ENCODE measurements around the gene EXOSC5.
"Not testable (repeated sequence)": the region's sequence is repeated elsewhere in the genome, so short reads cannot be mapped to it uniquely, and the experiment has no call there.

Gene EXOSC5

DNA sequence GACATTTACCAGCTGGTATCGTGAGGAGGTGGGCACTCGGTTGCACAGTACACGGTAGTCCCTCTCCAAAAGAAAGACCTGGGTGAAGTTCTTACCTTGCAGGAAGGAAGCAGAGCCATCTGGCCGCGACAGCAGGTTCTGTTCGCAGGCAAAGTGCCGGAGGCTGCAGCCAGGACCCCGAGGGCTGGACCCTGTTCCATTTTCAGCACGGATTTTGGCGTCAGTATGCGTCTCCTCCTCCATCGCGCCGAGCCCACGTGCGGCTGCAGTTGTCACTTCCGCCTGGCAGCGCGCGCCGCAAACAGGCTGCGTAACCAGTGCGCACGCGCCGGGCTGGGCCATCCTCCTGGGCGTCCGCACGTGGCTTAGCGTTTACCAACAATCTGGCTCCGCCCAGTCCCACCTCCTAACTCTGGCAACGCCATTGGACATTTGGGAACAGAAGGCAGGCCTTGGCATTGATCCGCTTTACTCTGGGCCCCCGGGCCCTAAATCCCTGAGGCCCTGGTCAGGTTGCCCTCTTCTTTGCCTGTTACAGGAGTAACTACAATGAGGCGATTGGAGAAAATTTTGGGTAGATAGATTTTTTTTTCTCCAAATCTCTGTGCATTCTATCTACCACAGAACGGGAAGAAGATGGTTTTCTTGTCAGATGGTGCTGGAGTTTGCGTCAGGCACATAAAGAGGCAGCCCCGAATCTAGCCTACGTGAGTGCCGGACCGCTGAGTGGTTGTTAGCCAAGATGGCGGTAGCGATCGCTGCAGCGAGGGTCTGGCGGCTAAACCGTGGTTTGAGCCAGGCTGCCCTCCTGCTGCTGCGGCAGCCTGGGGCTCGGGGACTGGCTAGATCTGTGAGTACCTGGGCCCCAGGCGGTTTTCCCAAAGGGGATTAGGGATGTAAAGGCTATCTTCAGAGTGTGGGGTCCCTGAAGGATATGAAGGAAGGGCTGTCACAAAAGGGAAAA lies at the start of gene EXOSC5, which contains the start of gene BCKDHA:
Gene EXOSC5, minus strand, starts transcription at position 274 of the 964 bp plus-strand sequence. Its CDS starts 31 bp downstream, at position 243.
Gene BCKDHA, plus strand, starts transcription at position 733 of the 964 bp plus-strand sequence. Its CDS starts 10 bp downstream, at position 743.
- DNase-seq: peak; percentile 99

DNA sequence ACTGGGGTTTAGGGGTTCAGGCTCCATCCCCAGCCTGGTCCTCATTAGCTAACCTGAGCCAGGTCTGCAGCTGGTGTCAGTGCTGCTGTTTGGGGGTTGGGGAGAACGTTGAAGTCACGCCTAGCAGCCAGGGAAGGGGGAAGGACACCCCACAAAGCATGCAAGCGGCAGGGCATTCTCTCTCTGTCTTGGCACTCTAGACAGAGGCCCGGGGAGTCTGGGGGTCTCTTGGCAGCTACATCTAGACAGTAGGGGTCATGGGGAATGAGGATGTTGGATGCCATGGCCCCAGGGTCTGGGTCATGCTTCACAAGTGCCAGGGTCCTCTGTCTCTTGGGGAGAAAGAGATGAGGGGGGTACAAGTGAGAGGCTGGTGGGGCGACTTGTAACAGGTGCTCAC lies 48.4 kb upstream of the EXOSC5 start:
- no peak for DNase-seq

DNA sequence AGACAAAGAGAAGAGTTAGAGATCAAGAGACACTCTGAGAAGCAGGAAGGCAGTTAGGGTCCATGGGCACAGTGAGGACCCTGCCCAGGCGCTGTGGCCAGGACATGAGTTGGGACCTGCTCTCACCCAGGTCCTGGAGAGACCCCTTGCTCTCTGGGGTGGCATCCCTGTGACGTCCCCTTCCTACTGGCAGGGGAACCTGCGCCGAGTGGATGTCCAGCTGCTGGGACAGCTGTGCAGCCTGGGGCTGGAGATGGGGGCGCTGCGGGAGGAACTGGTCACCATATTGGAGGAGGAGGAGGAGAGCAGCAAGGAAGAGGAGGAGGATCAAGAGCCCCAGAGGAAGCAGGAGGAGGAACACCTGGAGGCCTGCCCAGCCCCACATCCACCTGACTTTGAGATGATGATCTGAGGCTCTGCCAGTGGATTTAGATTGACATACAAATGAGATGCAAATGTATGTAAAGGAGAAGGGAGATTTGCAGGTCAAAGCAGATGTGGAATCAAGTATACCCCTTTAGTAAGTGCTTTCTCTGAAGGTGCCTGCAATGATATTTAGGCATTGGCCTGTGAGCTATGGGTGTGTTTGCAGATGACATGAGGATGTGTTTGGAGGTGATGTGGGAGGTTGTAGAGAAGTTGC lies 46.8 kb upstream of the EXOSC5 start:
- no peak for DNase-seq

DNA sequence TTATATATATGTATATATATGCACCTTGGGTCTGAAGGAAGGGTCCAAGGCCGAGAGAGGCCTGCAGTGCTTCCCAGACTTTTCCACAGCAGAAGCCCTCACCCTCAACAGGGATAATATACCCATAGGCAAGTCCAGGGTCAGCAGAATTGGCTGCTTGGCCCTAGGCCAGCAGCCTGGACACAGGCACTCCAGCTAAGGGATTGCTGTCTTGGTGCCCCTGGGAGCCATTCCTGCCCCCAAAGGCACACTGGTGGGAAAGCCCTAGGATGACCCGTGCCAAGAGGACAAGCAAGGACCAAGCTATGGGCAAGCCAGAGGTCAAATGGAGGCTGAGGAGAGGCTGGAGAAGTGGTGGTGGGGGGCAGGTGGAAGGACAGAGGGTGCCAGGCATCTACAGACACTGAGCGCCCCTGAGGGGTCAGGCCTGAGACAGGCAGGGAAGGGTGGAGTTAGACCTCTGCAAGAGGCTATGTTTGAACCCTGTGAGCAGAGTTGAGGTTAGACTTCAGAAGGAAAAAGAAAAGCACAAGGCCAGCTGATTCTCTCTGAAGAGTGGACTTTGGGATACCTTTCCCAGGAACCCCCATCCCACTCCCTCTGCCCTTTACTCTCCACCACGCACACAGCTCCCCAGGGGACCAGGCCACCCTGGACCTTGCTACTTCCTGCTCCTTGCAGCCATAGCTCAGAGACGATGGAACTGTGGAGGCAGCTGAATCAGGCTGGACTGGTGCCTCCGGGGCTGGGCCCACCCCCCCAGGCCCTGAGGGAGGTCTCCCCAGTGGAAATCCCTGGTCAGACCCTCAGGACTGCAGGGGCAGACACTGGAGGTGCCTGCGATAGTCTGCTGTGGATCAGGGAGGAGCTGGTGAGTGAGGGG lies 45.6 kb upstream of the EXOSC5 start, which contains the start of gene ERICH4:
Gene ERICH4, plus strand, starts transcription at position 684 of the 883 bp plus-strand sequence. Its CDS starts 14 bp downstream, at position 698.
- no peak for DNase-seq

DNA sequence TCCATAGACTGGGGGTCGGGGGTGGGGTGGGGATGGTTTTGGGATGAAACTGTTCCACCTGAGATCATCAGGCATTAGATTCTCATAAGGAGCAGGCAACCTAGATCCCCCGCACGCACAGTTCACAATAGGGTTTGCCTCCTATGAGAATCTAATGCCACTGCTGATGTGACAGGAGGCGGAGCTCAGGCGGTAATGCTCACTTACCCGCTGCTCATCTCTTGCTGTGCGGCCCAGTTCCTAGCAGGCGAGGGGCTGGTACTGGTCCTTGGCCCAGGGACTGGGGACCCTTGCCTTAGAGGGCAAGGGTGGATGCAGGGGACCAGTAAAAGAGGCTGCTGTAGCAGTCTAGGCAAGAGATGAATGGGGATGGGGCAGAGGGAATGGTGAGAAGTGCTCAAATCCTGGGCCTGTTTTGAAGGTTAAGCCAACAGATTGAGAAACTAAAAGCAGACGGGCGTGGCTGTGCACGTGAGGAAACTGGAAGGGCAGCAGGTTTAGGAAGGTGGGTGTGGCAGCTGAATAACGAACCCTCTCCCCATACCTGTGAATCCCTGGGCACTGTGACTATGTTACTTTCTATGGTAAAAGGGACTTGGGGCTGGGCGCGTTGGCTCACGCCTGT lies 44.3 kb upstream of the EXOSC5 start:
- no peak for DNase-seq

DNA sequence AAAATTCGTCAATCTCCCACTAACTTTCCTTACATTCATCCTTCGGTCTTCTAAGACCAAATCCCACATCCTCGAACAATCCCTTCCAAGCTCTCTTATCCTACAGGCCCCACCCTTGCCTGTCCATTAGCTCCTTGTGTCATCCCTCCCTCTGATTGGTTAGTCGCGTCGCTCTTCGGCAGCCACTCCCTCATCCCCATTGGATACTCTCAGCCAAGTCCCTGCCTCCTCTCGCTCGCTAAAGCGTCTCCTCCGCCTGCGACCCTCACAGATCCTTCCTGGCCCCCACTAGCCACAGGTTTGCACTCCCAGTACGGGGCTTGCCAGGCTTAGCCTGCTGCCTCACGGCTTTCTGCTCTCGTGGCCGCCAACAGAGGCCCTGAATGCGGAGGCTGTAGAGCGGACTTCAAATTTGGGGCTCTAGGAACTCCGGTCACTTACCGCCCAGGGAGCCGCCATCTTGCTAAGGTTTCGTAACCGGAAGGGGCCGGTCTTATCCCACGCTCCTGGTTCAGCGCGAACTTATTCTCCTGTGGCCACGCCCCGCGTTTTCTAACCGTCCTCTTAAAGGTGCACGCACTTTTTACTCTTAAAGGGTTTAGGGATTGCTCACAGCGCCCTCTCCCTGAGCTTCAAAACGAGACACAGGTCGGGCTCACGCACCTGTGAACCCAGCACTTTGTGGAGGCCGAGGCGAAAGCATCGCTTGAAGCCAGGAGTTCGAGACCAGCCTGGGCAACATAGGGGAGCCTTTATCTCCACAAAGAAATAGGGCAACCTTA lies 42.5 kb upstream of the EXOSC5 start, which contains the start of gene DMAC2:
Gene DMAC2, minus strand, starts transcription at position 472 of the 782 bp plus-strand sequence. Its CDS starts 13 bp downstream, at position 459.
- DNase-seq: peak; percentile 98

DNA sequence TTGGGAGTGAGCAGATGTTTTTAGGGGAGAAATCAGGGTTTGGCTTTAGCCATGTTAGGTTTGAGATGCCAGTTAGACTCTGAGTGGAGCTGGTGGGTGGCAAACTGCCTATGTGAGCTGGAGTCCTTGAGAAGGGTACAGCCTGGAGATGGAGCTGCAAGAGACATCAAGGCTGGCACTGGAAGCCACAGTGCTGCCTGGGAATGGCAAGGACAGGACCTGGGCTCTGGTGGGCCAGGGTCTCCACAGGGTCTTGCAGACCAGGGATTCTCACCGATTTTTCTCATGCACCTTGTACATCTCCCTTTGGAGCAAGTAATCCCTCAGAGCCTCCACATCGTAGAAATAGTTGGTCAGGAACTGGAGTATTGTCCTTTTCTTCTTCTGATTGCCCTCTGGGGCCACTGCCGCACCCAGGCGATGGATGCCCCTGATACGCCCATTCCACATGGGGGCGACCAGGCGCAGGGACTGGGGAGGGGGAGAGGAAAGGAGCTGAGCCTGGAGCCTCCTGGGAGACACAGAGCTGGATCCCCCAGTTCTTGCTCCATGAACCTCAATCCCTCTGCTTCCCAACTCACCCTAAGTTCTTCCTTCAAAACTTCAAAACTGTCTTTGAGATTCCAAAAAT lies 40.9 kb upstream of the EXOSC5 start:
- DNase-seq: no peak

DNA sequence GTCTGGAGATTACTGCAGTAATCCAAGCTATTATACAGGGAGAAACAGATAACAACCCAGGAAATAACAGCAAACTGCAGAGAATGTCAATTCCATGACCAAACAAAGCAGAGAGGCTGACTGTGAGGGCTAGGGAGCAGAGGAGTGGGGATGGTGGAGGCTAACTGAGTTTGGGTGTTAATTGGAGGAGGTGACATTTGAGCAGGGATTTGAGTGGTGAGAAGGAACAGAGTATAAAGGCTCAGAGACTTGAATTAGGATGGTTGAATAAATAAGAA lies 39.5 kb upstream of the EXOSC5 start:
- no peak for DNase-seq

DNA sequence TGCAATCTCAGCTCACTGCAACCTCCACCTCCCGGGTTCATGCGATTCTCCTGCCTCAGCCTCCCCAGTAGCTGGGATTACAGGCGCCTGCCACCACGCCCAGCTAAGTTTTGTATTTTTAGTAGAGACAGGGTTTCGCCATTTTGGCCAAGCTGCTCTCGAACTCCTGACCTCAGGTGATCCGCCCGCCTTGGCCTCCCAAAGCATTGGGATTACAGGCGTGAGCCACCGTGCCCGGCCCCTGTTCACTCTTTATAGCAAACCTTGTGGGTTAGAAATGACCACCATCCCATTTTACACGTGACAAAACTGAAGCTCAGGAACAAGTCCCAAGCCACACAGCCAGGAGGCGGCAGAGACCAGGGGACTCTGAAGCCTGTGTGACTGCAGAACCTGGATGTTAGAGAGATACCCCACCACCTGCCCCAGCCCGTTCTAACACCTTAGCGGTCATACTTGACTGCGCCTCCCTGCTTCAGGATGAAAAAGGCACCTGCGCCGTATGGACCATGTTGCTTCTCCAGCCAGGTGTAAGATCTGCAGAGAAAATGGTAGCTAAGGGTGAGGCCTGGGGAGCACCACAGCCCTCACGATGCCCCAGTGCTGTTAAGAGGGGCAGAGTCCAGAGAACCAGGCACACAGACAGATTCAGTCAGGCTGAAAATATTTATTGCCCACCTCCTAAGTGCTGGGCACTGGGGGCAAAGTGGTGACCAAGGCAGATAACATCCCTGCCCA lies 38.9 kb upstream of the EXOSC5 start:
- no peak for DNase-seq

DNA sequence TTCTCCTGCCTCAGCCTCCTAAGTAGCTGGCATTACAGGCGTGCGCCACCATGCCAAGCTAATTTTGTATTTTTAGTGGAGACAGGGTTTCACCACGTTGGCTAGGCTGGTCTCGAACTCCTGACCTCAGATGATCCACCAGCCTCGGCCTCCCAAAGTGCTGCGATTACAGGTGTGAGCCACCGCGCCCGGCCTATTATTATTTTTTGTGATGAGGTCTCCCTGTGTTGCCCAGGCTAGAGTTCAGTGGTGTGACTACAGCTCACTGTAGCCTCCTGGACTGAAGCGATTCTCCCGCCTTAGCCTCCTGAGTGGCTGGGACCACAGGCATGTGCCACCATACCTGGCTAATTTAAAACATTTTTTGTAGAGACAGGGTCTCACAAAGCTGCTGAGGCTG lies 38.2 kb upstream of the EXOSC5 start:
- not testable (repeated sequence) for DNase-seq

DNA sequence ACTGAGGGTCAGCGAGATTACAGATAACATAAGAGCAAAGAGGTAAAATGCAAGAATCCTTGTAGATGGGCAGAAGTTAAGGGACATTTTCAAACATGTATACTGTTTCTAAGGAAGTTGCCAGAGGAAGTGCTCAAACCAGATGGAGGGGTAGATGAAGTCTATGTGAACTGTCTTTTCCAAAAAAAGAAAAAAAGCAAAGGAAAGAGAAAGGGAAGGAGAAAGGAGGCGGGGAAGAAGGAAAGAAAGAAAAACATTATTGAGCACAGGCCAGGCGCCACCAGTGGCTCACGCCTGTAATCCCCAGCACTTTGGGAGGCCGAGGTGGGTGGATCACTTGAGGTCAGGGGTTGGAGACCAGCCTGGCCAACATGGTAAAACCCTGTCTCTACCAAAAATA lies 37.3 kb upstream of the EXOSC5 start:
- no peak for DNase-seq

DNA sequence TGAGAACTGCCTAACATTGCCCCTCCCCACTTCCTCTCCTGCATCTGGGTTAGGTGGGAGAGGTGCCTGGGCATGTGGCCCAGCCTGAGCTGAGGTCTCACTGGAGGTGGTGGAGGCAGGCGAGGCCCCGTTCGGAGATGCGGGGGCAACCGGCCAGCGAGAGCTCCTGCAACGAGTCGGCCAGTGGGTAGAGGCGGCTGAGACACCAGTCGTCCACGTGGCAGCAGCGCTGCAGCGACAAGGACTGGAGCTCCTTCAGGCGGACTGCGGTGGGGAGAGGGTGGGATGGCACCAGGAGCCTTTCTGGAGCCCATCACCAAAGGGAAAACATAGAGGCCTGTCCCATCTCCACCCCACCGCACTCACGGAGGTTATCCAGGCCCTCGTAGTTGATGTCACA lies 36.0 kb upstream of the EXOSC5 start:
- DNase-seq: no peak

DNA sequence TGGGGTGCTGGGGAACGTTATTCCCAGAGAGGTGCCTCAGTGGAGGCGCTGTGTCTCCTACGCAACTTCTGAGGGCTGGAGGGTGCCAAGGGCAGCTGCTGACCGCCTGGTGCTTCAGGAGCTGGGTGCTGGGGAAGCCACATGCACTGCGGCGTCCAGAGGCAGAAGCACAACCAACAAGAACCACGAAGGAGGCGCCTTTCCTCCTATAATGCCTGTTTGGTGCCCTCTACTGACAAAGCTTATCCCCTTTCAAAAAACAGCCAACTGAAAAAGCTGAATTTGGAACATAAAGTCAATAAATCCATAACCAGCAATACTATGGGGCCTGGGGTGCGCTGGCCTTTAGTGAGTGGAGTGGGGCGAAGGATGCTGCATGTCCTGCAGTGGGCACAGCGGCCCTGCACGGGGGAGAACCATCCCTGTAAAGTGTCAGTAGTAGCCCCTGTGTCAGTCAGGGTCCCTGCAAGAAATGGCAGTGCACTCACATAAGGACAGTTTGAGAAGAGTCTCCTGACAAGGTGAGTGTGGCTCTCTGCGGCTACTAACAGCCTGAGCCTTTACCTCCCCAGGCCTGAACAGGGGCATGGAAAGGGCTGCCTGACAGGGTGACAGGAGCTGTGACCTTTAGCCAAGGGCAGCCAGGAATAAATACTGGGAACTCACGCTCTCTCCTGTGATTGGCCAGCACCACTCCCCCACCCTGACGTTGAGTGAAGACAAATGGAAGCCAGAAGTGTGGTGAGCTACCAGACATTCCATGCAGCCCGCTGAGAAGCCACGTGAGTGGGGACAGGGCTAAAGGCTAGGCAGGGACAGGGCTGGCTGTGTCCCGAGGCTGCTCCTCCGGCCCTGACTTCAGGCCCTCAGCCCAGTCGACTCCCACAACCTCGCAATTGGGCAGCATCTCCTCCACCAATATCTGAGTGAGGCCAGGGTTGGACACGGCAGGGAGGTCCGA lies 34.5 kb upstream of the EXOSC5 start:
- no peak for DNase-seq

DNA sequence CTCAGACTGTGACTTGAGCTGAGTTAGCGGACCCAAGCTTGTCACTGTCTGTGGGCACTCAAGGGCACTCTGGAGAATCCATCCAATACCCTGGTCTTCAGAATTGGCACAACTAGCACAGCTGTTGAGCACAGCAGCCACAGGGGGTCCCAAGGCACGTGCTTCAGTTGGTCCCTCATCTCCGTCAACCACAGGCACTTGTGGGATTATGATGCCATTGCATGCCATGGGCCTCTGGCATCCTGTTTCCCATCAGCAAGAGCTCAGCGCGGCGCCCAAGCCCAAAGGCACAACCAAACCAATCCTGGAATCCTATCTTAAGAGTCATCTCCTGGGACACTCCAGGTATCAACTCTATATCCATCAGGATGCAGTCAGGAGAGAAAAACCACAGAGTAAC lies 33.8 kb upstream of the EXOSC5 start:
- DNase-seq: no peak

DNA sequence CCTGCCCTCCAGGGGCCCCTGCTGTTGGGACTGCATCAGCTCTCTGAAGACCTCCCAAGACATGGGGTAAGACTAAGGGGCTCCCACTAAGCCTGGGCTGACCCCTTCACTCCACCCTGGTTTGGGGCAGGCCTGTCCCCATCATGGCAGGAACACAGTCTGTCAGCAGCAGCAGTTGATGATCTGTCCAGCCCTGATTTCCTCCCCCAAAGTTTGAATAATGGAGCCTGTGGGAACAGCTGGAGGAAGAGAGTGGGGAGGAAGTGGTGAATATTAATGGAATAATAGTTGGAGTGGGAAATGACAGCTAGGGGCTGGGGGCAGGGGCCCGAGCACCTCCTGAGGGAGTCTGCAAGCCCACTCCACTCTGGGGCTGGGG lies 31.3 kb upstream of the EXOSC5 start:
- DNase-seq: no peak

DNA sequence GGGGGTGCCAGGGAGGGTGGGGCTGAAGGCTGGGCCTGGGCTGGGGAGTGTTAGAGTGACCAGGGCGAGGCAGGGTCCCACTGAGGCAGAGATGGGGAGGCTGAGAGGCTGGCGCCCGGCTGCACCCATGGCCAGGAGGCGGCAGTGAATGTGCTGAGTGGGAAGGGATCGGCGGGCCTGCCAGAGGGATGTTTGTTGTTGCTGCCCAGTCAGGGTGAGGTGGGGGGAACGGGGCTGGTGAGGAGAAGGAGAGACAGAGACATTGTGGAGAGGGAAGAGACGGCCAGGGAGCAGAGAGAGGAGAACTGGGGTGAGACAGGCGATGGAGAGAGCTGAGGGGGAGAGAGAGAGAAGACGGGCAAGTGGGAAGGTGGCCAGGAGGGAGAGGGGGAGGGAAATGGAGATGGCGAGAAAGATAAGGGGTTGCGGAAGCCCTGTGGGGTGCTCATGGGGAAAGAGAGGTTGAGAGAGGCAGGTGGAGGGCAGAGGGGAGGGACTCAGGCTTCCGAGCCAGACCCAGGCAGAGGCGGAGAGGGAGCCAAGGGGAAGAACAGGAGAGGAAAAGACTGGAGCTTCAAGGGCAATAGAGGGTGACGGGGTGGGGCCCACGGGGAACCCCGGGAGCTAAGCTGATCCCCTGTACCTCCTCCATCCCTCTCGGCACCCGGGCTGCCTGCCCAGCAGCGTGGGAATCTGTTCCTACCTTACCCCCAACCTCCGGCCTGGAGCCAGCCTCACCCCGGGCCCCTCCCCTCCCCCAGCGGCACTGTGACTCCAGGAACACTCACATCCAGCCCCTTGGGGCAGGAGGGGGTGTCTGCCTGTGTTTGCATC lies 30.7 kb upstream of the EXOSC5 start:
- DNase-seq: no peak

DNA sequence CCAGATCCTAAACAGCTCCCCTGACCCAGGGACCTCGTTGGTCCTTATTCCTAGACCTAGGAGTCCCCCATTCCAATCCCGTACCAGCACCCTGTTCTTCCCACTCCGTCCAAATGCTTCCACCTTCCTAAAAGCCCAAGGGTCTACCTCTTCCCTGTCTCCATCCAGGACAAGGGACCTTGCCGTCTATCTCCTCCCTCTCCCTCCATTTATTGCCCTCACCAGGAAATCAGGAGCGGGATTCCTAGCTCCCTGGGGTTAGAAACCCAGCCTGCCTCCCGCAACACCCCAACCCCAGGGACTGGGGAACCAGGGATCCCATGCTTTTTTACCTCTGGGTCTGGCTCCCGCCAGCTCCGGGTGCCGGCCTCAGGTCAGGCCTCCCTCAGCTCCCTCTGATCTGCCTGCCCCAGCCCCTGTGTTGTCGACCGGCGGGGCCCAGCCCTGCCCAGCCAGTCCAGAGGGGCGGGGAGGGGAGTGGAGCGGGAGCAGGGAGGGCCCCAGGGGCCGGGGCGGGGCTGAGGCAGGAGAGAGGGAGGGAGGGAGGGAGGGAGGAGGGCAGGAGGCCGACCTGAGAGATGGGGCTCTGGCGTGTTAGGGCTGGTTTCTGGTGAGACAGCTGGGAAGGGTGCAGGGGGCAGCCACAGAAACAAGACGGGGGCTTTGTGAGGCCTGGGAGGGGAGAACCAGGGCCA lies 29.9 kb upstream of the EXOSC5 start, which contains the start of gene B3GNT8:
Gene B3GNT8, minus strand, starts transcription at position 423 of the 695 bp plus-strand sequence. CDS start 596 bp downstream, outside the sequence.
- DNase-seq: peak; percentile 38
